ENCODE results near the gene RIOK2.

The RIOK2 gene

DNA sequence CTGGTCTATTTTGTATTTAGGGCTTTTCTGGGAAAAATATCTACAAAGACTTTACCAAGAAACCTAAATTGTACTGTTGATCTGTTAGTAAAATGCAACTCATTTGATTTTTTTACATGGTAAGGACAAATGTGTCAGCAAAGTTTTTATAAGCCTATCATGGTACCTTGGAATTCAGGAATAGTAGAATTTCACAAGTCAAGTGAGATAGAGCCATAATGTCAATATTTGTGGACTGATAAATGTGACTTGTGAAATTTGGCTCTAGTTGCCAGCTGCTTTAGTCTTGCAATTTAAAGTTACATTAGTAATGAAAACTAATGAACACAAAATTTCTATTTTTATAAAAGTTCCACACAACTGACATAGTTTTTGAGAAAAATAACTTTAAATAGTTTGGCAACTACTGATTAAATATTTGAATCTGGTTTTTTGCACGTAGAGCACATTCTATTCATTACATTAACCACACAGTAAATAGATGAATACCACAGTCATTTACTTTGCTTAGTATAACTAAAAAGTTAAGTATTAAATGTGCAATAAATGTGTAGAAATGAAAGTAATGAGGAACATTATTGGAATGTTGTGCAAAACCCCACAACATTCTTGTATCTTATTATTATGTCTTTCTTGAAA is 41.2 kb upstream of the RIOK2 start:
- no peak overlapping the region for H3K4me3 Mint-ChIP-seq
- TF ChIP-seq, protein P1, sequence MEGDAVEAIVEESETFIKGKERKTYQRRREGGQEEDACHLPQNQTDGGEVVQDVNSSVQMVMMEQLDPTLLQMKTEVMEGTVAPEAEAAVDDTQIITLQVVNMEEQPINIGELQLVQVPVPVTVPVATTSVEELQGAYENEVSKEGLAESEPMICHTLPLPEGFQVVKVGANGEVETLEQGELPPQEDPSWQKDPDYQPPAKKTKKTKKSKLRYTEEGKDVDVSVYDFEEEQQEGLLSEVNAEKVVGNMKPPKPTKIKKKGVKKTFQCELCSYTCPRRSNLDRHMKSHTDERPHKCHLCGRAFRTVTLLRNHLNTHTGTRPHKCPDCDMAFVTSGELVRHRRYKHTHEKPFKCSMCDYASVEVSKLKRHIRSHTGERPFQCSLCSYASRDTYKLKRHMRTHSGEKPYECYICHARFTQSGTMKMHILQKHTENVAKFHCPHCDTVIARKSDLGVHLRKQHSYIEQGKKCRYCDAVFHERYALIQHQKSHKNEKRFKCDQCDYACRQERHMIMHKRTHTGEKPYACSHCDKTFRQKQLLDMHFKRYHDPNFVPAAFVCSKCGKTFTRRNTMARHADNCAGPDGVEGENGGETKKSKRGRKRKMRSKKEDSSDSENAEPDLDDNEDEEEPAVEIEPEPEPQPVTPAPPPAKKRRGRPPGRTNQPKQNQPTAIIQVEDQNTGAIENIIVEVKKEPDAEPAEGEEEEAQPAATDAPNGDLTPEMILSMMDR (IDR thresholded peaks at IDR 0.05): no peak

DNA sequence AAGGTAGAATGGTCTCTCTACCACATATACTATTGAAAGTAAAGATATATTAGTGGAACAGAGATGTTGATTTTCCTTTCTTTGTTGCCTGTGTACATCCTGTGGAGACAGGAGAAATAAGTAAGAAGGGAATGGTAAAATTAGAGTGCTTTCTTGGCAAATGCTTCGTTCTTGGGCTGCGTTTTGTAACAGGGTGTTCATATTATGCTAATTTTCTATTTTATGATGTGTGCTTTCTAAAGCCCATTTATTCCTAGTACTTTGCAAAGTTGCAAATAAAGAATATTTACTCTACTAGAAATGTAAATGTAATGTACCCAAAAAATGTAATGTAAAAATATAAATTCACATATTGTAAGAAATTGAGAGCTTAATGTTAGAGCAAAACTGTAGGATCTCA is 40.5 kb upstream of the RIOK2 start:
- TF ChIP-seq, protein P1 (IDR thresholded peaks at IDR 0.05): no peak
- no peaks in the 10 kb centered on the region for H3K9me3 Mint-ChIP-seq
- no peak overlapping the region for H3K27ac Mint-ChIP-seq

More for the DNA sequence above, 41.2 kb upstream of the RIOK2 start:
- Mint-ChIP-seq H3K36me3 (ENCODE audit: low read depth) (no peaks in the 10 kb centered on the region), H3K4me1 (no peaks in the 10 kb centered on the region), H3K27ac (no peak overlapping the region), H3K9me3 (no peaks in the 10 kb centered on the region), H3K27me3 (ENCODE audit: low read depth, poor library complexity) (no peaks in the 10 kb centered on the region)
- DNase-seq: no peak

DNA sequence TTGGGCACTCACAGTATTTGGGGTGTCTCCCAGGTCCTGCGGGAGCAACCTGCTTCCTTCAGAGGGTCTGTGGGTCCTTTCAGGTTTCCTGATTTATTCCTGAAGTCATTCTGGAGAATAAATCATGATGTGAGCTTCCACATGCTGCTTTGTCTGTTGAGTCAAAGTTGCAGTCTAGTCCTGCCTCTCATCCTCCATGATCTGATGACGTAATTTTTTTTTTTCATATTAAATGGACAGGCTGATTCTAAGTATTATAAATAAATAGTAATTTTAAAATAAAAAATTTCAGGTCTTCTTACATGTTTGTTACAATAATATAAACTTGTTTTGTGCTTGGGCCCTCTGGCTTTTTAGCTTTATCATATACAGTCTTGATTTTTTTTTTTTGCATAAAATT is 26.3 kb upstream of the RIOK2 start:
- H3K27ac Mint-ChIP-seq: no peak overlapping the region
- DNase-seq: no peak
- no peak overlapping the region for H3K4me3 Mint-ChIP-seq
- peaks cover 4% of the 10 kb centered on the region for H3K36me3 Mint-ChIP-seq (ENCODE audit: low read depth)
- H3K4me1 Mint-ChIP-seq: no peaks in the 10 kb centered on the region
- TF ChIP-seq, protein P1 (IDR thresholded peaks at IDR 0.05): no peak
- H3K27me3 Mint-ChIP-seq (ENCODE audit: low read depth, poor library complexity): peaks cover 8% of the 10 kb centered on the region
- peaks cover 46% of the 10 kb centered on the region for H3K9me3 Mint-ChIP-seq

More for the DNA sequence above, 40.5 kb upstream of the RIOK2 start:
- H3K4me1 Mint-ChIP-seq: no peaks in the 10 kb centered on the region
- DNase-seq: no peak
- no peaks in the 10 kb centered on the region for H3K36me3 Mint-ChIP-seq (ENCODE audit: low read depth)
- no peak overlapping the region for H3K4me3 Mint-ChIP-seq
- H3K27me3 Mint-ChIP-seq (ENCODE audit: low read depth, poor library complexity): no peaks in the 10 kb centered on the region

DNA sequence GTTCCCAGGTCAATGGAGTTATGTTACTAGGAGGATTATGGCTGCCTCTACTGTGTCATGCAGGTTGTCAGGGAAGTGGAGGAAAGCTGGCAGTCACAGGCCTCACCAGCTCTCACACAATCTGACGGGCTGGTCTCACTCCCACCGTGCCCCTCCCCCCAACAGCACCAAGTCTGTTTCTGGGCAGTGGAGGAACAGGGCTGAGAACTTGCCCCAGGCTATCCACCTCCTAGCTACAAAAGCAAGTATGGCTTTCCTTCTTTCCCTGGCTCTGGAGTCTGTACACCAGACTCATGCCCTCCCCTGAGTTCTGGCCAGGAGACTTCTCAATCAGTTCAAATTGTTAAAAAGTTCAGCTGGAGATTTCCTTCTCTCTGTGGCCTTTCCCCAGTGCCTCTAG is 25.7 kb upstream of the RIOK2 start:
- no peaks in the 10 kb centered on the region for H3K4me1 Mint-ChIP-seq
- no peak overlapping the region for H3K4me3 Mint-ChIP-seq
- H3K36me3 Mint-ChIP-seq (ENCODE audit: low read depth): peaks cover 1% of the 10 kb centered on the region
- H3K27ac Mint-ChIP-seq: no peak overlapping the region
- peaks cover 8% of the 10 kb centered on the region for H3K27me3 Mint-ChIP-seq (ENCODE audit: low read depth, poor library complexity)
- TF ChIP-seq, protein P1 (IDR thresholded peaks at IDR 0.05): no peak
- no peak for DNase-seq
- H3K9me3 Mint-ChIP-seq: peaks cover 40% of the 10 kb centered on the region

DNA sequence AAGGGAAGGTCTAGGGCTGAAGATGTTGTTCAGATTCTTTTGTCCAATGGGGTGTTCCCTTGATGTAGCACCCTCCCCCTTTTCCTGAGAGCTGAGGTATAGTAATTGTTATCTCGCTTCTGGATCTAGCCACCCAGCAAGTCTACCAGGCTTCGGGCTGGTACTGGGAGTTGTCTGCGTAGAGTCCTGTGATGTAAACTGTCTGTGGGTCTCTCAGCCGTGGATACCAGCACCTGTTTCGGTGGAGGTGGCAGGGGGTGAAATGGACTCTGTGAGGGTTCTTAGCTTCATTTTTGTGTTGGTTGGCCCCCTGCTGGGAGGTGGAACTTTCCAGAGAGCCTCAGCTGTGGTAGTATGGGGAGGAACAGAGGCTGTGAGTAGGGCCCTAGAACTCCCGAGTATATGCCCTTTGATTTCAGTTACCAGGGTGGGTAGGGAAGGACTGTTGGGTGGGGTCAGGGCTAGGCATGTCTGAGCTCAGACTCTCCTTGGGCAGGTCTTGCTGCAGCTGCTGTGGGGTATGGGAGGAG is 25.2 kb upstream of the RIOK2 start:
- TF ChIP-seq, protein P1 (IDR thresholded peaks at IDR 0.05): no peak
- peaks cover 8% of the 10 kb centered on the region for H3K27me3 Mint-ChIP-seq (ENCODE audit: low read depth, poor library complexity)
- H3K4me1 Mint-ChIP-seq: no peaks in the 10 kb centered on the region
- no peak overlapping the region for H3K4me3 Mint-ChIP-seq
- no peaks in the 10 kb centered on the region for H3K36me3 Mint-ChIP-seq (ENCODE audit: low read depth)
- peaks cover 35% of the 10 kb centered on the region for H3K9me3 Mint-ChIP-seq
- H3K27ac Mint-ChIP-seq: no peak overlapping the region
- DNase-seq: no peak

DNA sequence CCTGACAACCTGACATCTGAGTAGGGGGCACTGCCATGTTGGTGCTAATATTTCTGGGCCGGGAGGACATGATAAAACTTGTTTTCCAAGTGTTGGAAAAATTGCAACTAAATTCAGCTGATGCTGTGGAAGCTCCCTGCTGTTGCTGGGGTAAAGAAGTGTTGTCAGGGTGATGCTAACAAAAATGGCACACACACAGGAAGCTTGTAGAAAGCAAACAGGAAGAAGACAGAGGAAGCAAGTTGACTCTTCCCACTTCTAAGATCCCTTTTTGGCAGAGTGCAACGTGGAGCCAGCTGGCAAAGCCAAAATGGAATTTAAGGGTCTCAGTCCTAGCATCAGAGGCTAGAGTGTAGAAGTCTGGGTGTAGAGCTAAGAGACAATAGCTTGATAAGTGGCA is 11.3 kb upstream of the RIOK2 start:
- Mint-ChIP-seq H3K9me3 (peaks cover 38% of the 10 kb centered on the region), H3K27me3 (ENCODE audit: low read depth, poor library complexity) (peaks cover 3% of the 10 kb centered on the region), H3K4me1 (no peaks in the 10 kb centered on the region), H3K27ac (no peak overlapping the region), H3K4me3 (no peak overlapping the region), H3K36me3 (ENCODE audit: low read depth) (peaks cover 15% of the 10 kb centered on the region)
- TF ChIP-seq, protein P1 (IDR thresholded peaks at IDR 0.05): no peak
- no peak for DNase-seq
